ENCODE data around the gene CCDC60.

DNA sequence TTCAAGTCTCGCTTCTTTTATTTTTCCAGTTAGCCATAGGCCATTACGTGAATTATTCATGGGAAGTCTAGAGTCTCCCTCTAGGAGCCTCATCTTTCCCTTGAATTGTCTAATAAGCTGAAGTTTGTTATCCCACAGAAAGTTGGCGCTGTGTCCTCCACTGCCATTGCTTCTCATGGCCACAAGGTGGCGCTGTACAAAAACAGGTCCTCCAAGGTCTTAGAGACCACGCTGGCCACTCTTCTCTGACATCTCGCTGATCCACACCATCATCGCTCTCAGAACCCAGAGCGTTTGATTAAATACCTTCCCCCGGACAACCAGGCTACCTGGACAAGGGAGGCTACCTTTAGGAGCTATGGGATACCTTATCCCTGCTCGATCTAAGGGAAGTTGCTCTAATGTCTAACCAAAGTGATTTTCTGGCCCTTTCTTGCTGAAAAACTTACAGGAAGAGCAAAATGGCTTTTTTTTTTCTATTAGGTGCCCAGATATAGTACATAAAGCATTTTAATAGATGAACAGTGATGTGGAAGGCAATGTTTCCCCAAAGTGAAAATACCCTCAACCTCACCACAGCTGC is 110.0 kb downstream of the CCDC60 start:
- no peak for TF ChIP-seq TAF1 (IDR thresholded peaks at IDR 0.05; ENCODE audit: low read depth, low read length)
- TF ChIP-seq POLR2AphosphoS5 (IDR thresholded peaks at IDR 0.05; ENCODE audit: low read depth, low read length): no peak
- TF ChIP-seq POLR2A (IDR thresholded peaks at IDR 0.05; ENCODE audit: low read depth, low read length): no peak
- no peak for TF ChIP-seq POU2F2 (IDR thresholded peaks at IDR 0.05; ENCODE audit: low read depth, low read length)
- no peak for TF ChIP-seq PAX5 (IDR thresholded peaks at IDR 0.05; ENCODE audit: insufficient read depth, low read length, severe bottlenecking)
- TF ChIP-seq SPI1 (IDR thresholded peaks at IDR 0.05; ENCODE audit: low read depth, low read length): no peak

All from GM12891 (cell line).